K562 (cell line): ENCODE measurements around the gene SON. TPM values are rescaled to one million over a fixed set of nuclear protein-coding genes. Genes with fewer than 3 reads are reported as not detected.

Source experiments
- ATAC-seq: fragments of 200-7000 bp; cut with Tn5 transposase; 3 replicates; pipeline ENCODE4 v1.9.1; 2020; ENCODE audit warnings: moderate library complexity
- BruUV-seq: library from RNA; stranded (reverse); fragments of 400-500 nt; replicated peaks from 2 replicates; lab custom pipeline; 2021; lab: Mats Ljungman, UMichigan
- CTCF ChIA-PET: fragments of 300-600 bp; formaldehyde crosslinking; extraction: SDS; loops from one replicate; lab custom pipeline; 2021; ENCODE audit warnings: low intra/inter-chr PET ratio; lab: Yijun Ruan, JAX
- POLR2A ChIA-PET: fragments of 300-600, 350-650 bp; sonication (Branson Sonifier 250); formaldehyde crosslinking; extraction: SDS; loops from one replicate; lab custom pipeline; 2021; ENCODE audit warnings: antibody characterized with exemption, inconsistent platforms; lab: Yijun Ruan, JAX
- DNase-seq, 4 experiments: peaks; one replicate each; pipeline versions ENCODE4 v3.0.0 to v3.0.0-alpha.2; 2011 to 2018; ENCODE audit warnings: low spot score in 3 of 4, mixed read lengths in 3 of 4; ENCODE audit errors: extremely low read depth in 1 of 4
- FAIRE-seq: peaks from 2 replicates; lab custom pipeline; 2011; peaks lifted over from hg19 to GRCh38; lab: Jason Lieb, UNC
- H2AFZ ChIP-seq: 2 replicates; pipeline ENCODE4 v1.6.0; 2011; ENCODE audit warnings: low read depth, low read length, control low read depth, inconsistent platforms
- H3K27ac ChIP-seq: fragments of 200-600 bp; 3 replicates; pipeline ENCODE4 v1.8.0; 2011; ENCODE audit warnings: low read depth, mild to moderate bottlenecking, control low read depth, inconsistent platforms, low read length, moderate library complexity, mixed read lengths; ENCODE audit errors: extremely low read depth
- H3K27me3 ChIP-seq, 2 experiments: fragments of 300-600 bp in 1 of 2; 2 replicates in 1 of 2; 3 replicates in 1 of 2; pipeline versions ENCODE4 v1.6.0 to v1.8.0; 2011; ENCODE audit warnings: inconsistent platforms in 2 of 2, low read length in 2 of 2, mild to moderate bottlenecking in 1 of 2, mixed read lengths in 1 of 2, moderate library complexity in 1 of 2; ENCODE audit not compliant: control insufficient read depth in 2 of 2, insufficient read depth in 2 of 2
- H3K36me3 ChIP-seq: fragments of 300-600 bp; 3 replicates; pipeline ENCODE4 v1.8.0; 2011; ENCODE audit warnings: mild to moderate bottlenecking, low read length, inconsistent platforms; ENCODE audit not compliant: control insufficient read depth, insufficient read depth
- H3K4me1 ChIP-seq, 2 experiments: fragments of 200-600 bp in 1 of 2; replicated peaks in 1 of 2; 2 replicates in 1 of 2; 3 replicates in 1 of 2; pipeline versions ENCODE4 v1.5.1 to v1.8.0; 2011; ENCODE audit warnings: inconsistent platforms in 2 of 2, low read length in 2 of 2, mild to moderate bottlenecking in 1 of 2, mixed read lengths in 1 of 2, moderate library complexity in 1 of 2; ENCODE audit not compliant: control insufficient read depth in 2 of 2, insufficient read depth in 2 of 2
- H3K4me2 ChIP-seq: 2 replicates; pipeline ENCODE4 v1.6.1; 2011; ENCODE audit warnings: low read length, control low read depth, inconsistent platforms, mixed read lengths; ENCODE audit not compliant: insufficient read depth
- H3K4me3 ChIP-seq: fragments of 200-600 bp; sonication (generic), shearing (Covaris generic); 2 replicates; pipeline ENCODE4 v1.5.1; 2016; ENCODE audit warnings: control low read depth, inconsistent platforms
- H3K79me2 ChIP-seq: fragments of 200-600 bp; 3 replicates; pipeline ENCODE4 v1.8.0; 2011; ENCODE audit warnings: low read length, inconsistent platforms; ENCODE audit not compliant: control insufficient read depth, insufficient read depth
- H3K9ac ChIP-seq, 2 experiments: 2 replicates each; pipeline versions ENCODE4 v1.6.0 to v1.6.1; 2011; ENCODE audit warnings: low read depth in 2 of 2, low read length in 2 of 2, control low read depth in 1 of 2, inconsistent platforms in 1 of 2, mild to moderate bottlenecking in 1 of 2, mixed read lengths in 1 of 2; ENCODE audit not compliant: insufficient read depth in 1 of 2
- H3K9me1 ChIP-seq: one replicate; pipeline ENCODE4 v1.6.0; 2011; ENCODE audit warnings: inconsistent platforms, mild to moderate bottlenecking, low read length, moderate library complexity; ENCODE audit not compliant: control insufficient read depth, insufficient read depth
- H3K9me3 ChIP-seq: replicated peaks from 2 replicates; pipeline ENCODE4 v1.5.1; 2011; ENCODE audit warnings: low read depth, low read length, inconsistent platforms; ENCODE audit not compliant: control insufficient read depth, insufficient read depth
- H4K20me1 ChIP-seq: replicated peaks from 2 replicates; pipeline ENCODE4 v1.6.1; 2011; ENCODE audit warnings: low read length, inconsistent platforms, mixed read lengths; ENCODE audit not compliant: control insufficient read depth, insufficient read depth
- ATF3 ChIP-seq, 2 experiments: fragments of 450-650 bp in 1 of 2; sonication (generic) in 1 of 2; formaldehyde crosslinking in 1 of 2; IDR thresholded peaks in 1 of 2; conservative IDR thresholded peaks in 1 of 2; 2 replicates each; pipeline versions ENCODE4 v1.6.1 to v1.8.1; 2016 to 2023; ENCODE audit warnings: mild to moderate bottlenecking in 2 of 2, moderate library complexity in 2 of 2, inconsistent platforms in 1 of 2, missing genetic modification reagents in 1 of 2
- BRD4 ChIP-seq: fragments of 200-600 bp; sonication (generic); IDR thresholded peaks from 2 replicates; pipeline ENCODE4 v1.6.1; 2017; ENCODE audit warnings: inconsistent platforms
- CEBPG ChIP-seq, 3 experiments: fragments of 200-800 bp in 1 of 3; sonication (Bioruptor generic) in 1 of 3; sonication (generic) in 1 of 3; formaldehyde crosslinking in 1 of 3; IDR thresholded peaks in 2 of 3; conservative IDR thresholded peaks in 1 of 3; 2 replicates each; pipeline versions ENCODE4 v1.6.1 to v1.8.0; 2016 to 2022; ENCODE audit warnings: missing compliant biosample characterization in 2 of 3, missing genetic modification characterization in 2 of 3, mild to moderate bottlenecking in 1 of 3, missing genetic modification reagents in 1 of 3
- NR3C1 ChIP-seq: sonication (generic); formaldehyde crosslinking; IDR thresholded peaks from 2 replicates; pipeline ENCODE4 v1.8.1; 2022; ENCODE audit warnings: missing genetic modification reagents
- POLR2AphosphoS2 ChIP-seq: IDR thresholded peaks from 2 replicates; pipeline ENCODE4 v1.6.1; 2012; ENCODE audit warnings: low read length, improper control_type of control experiment
- RBM22 ChIP-seq: fragments of 200-400 bp; formaldehyde crosslinking; IDR thresholded peaks from 2 replicates; pipeline ENCODE4 v1.6.1; 2018; ENCODE audit warnings: low read length, low read depth; ENCODE audit not compliant: poor library complexity, severe bottlenecking
- ZNF785 ChIP-seq: fragments of 250-450 bp; sonication (Bioruptor Pico); IDR thresholded peaks from 2 replicates; pipeline ENCODE4 v1.4.0; 2020; ENCODE audit warnings: mild to moderate bottlenecking
- WGBS: fragments of 100-300 bp; shearing (Covaris generic); methylation state at CpG from one replicate; pipeline ENCODE4 v1.1.6; 2016; ENCODE audit warnings: low coverage, mixed read lengths; ENCODE audit not compliant: insufficient coverage; ENCODE audit errors: missing lambda C conversion rate; 5-methylcytosine and 5-hydroxymethylcytosine counted together
- in situ Hi-C: fragments of 300-500 bp; cut with MboI; formaldehyde crosslinking; loops from 4 replicates; pipeline ENCODE4 v1.15.0; 2018; ENCODE audit warnings: inconsistent platforms, mixed read lengths
- intact Hi-C: fragments of 100-400 bp; cut with micrococcal nuclease; formaldehyde crosslinking; loops from 2 replicates; pipeline ENCODE4 v1.14.2; 2022
- polyA plus RNA-seq, 8 experiments: library from polyadenylated mRNA; depleted of rRNA in 4 of 8; stranded (reverse) in 5 of 8; unstranded in 3 of 8; fragments of >200 nt; fragmentation: Nextera tagmentation in 2 of 8; fragmentation: Illumina TruSeq in 1 of 8; extraction: Ambion mirVana in 2 of 8; extraction: Trizol in 1 of 8; gene quantifications; 2 replicates each; pipeline versions ENCODE4 v1.2.1 to v1.2.3, GENCODE V29; 2011 to 2014; ENCODE audit warnings: inconsistent platforms in 1 of 8, missing spikeins in 1 of 8
- total RNA-seq, 7 experiments: library from RNA; depleted of rRNA in 6 of 7; stranded (reverse); fragments of >200 nt in 6 of 7; fragmentation: Illumina TruSeq in 2 of 7; extraction: Trizol in 2 of 7; gene quantifications; 2 replicates each; pipeline versions ENCODE4 v1.2.1 to v1.2.3, GENCODE V29; 2011 to 2021; ENCODE audit warnings: low replicate concordance in 1 of 7

Gene SON
- total and polyA plus RNA-seq, 9 of the 15 experiments (the other 6 are each of a cell fraction or from before 2014, with no cell fraction given): 105 to 742 (median 187) TPM

GRCh38 chr21:33522297-33522952 lies 20.4 kb upstream of the SON start:
- Histone ChIP-seq H3K4me3 (no peak overlapping the region), H3K9me3 (no peaks in the 10 kb centered on the region), H3K79me2 (no peaks in the 10 kb centered on the region), H3K27ac (peak overlapping the region; percentile 5; the same call in 1 of the 3 replicates), H3K9me1 (no peaks in the 10 kb centered on the region), H4K20me1 (no peaks in the 10 kb centered on the region), H2AFZ (no peak overlapping the region), H3K9ac (no peak overlapping the region), H3K36me3 (peaks cover 88% of the 10 kb centered on the region), H3K4me1 (no peaks in the 10 kb centered on the region), H3K27me3 (no peaks in the 10 kb centered on the region), H3K4me2 (no peak overlapping the region)
- no peak for TF ChIP-seq CEBPG (CRISPR knock-in tag; IDR thresholded peaks at IDR 0.05)
- TF ChIP-seq CEBPG (tag; conservative IDR thresholded peaks at IDR 0.05 in 1 of 2, IDR thresholded peaks at IDR 0.05 in 1 of 2): peak in 1 of 2 experiments; percentile 58; a peak in 3 of 4 replicates
- no peak for TF ChIP-seq ZNF785 (CRISPR knock-in tag)
- TF ChIP-seq BRD4: no peak
- TF ChIP-seq NR3C1 (CRISPR knock-in tag): no peak
- TF ChIP-seq RBM22: peak; percentile 60
- TF ChIP-seq POLR2AphosphoS2: 0 out of 2 replicates have a peak, but pooled peaks have one; percentile 35
- TF ChIP-seq ATF3 (IDR thresholded peaks at IDR 0.05): peak; percentile 67
- TF ChIP-seq ATF3 (CRISPR knock-in tag; conservative IDR thresholded peaks at IDR 0.05): no peak
- in situ Hi-C loops: no loop called here
- peak; percentile 16; the same call in 1 of the 3 replicates for ATAC-seq
- CTCF ChIA-PET: no interaction called here
- no peak for FAIRE-seq
- WGBS: 83% methylated on average over 5 of the region's 5 CpGs
- no TSS peak for BruUV-seq
- intact Hi-C loops: no loop called here
- POLR2A ChIA-PET: interaction anchor here (0.6 to 4.4 kb wide), 3 partner anchors 8 to 19 kb away, joined by 3 to 30 read pairs (median 7); partner anchors contain the start of genes GART and SON
- no peak for DNase-seq
